OCI-LY7 (cell line): ENCODE results near the gene SOX13. TPM values are rescaled to one million over a fixed set of nuclear protein-coding genes. Genes with fewer than 3 reads are reported as not detected.

Experiments used
- BruUV-seq: library from RNA; stranded (reverse); fragments of 400-500 nt; replicated peaks from 2 replicates; lab custom pipeline; 2021; lab: Mats Ljungman, UMichigan
- CTCF ChIA-PET: fragments of 300-600 bp; sonication (Branson Sonifier 250); formaldehyde crosslinking; loops from one replicate; lab custom pipeline; 2022; ENCODE audit warnings: antibody characterized with exemption; ENCODE audit not compliant: unreplicated experiment; lab: Charles Lee
- POLR2A ChIA-PET: fragments of 300-600 bp; sonication (Branson Sonifier 250); formaldehyde crosslinking; loops from one replicate; lab custom pipeline; 2022; ENCODE audit warnings: antibody characterized with exemption; lab: Charles Lee
- DNase-seq: peaks from one replicate; pipeline ENCODE4 v3.0.0-alpha.2; 2015; ENCODE audit warnings: low spot score
- H2AFZ ChIP-seq: fragments of 200-600 bp; sonication (generic), shearing (Covaris generic); 2 replicates; pipeline ENCODE4 v1.6.1; 2014; ENCODE audit warnings: mild to moderate bottlenecking, antibody characterized with exemption, low read length, moderate library complexity
- H3K27ac ChIP-seq: fragments of 200-600 bp; sonication (generic); 2 replicates; pipeline ENCODE4 v1.5.1; 2014; ENCODE audit warnings: mixed run types, low read depth, mild to moderate bottlenecking, moderate library complexity, low read length, inconsistent platforms; ENCODE audit not compliant: poor library complexity, severe bottlenecking
- H3K36me3 ChIP-seq: fragments of 200-600 bp; sonication (generic); 2 replicates; pipeline ENCODE4 v1.6.1; 2014; ENCODE audit warnings: mild to moderate bottlenecking, antibody characterized with exemption, low read length, moderate library complexity, mixed read lengths; ENCODE audit not compliant: insufficient read depth
- H3K4me1 ChIP-seq: fragments of 200-600 bp; sonication (generic); 2 replicates; pipeline ENCODE4 v1.5.1; 2014; ENCODE audit warnings: mild to moderate bottlenecking, low read length; ENCODE audit not compliant: insufficient read depth, poor library complexity, severe bottlenecking
- H3K4me2 ChIP-seq: fragments of 200-600 bp; sonication (generic); 2 replicates; pipeline ENCODE4 v1.6.1; 2014; ENCODE audit warnings: mild to moderate bottlenecking, low read length
- H3K4me3 ChIP-seq: fragments of 200-600 bp; sonication (generic); 2 replicates; pipeline ENCODE4 v1.5.1; 2014; ENCODE audit warnings: mild to moderate bottlenecking, low read depth, low read length; ENCODE audit not compliant: poor library complexity, severe bottlenecking
- H3K79me2 ChIP-seq: fragments of 200-600 bp; sonication (generic); 2 replicates; pipeline ENCODE4 v1.6.1; 2016; ENCODE audit warnings: low read depth, mild to moderate bottlenecking, low read length, moderate library complexity, mixed read lengths; ENCODE audit not compliant: insufficient read depth
- H3K9me2 ChIP-seq: fragments of 200-600 bp; sonication (generic); 2 replicates; pipeline ENCODE4 v1.6.1; 2016; ENCODE audit warnings: mild to moderate bottlenecking, low read length, mixed read lengths; ENCODE audit not compliant: insufficient read depth
- H3K9me3 ChIP-seq: fragments of 200-600 bp; sonication (generic); 2 replicates; pipeline ENCODE4 v1.6.1; 2014; ENCODE audit warnings: mild to moderate bottlenecking, mixed run types, low read length, mixed read lengths
- H4K20me1 ChIP-seq: fragments of 200-600 bp; sonication (generic); 2 replicates; pipeline ENCODE4 v1.6.1; 2014; ENCODE audit warnings: mild to moderate bottlenecking, antibody characterized with exemption, low read length, moderate library complexity, mixed read lengths; ENCODE audit not compliant: insufficient read depth
- CTCF ChIP-seq: fragments of 200-600 bp; sonication (generic); conservative IDR thresholded peaks from 2 replicates; pipeline ENCODE4 v1.5.1; 2014; ENCODE audit warnings: mild to moderate bottlenecking, antibody characterized with exemption, low read length, moderate library complexity, mixed read lengths
- EZH2phosphoT487 ChIP-seq: fragments of 200-600 bp; sonication (generic); IDR thresholded peaks from 2 replicates; pipeline ENCODE4 v1.6.1; 2018; ENCODE audit warnings: low read depth, borderline replicate concordance, mild to moderate bottlenecking, mixed run types, antibody characterized with exemption, low read length, moderate library complexity, mixed read lengths
- intact Hi-C: fragments of 100-400 bp; cut with micrococcal nuclease; formaldehyde crosslinking; loops from one replicate; pipeline ENCODE4 v1.10.0; 2022; ENCODE audit not compliant: unreplicated experiment
- total RNA-seq, 2 experiments: library from RNA; depleted of rRNA in 1 of 2; stranded (reverse); fragments of >200 nt in 1 of 2; shearing (Covaris generic) in 1 of 2; gene quantifications; 2 replicates each; pipeline ENCODE4 v1.2.3, GENCODE V29; 2014 to 2022

The SOX13 gene
- total RNA-seq, 2 experiments from 2014 or later = 0.27 TPM; not detected in 1

- Histone ChIP-seq H3K36me3 (no peaks in the 10 kb centered on the region), H3K4me1 (peaks cover 4% of the 10 kb centered on the region), H3K9me3 (no peaks in the 10 kb centered on the region), H2AFZ (no peak overlapping the region), H3K4me3 (no peak overlapping the region), H4K20me1 (no peaks in the 10 kb centered on the region), H3K9me2 (no peaks in the 10 kb centered on the region), H3K79me2 (no peaks in the 10 kb centered on the region), H3K27ac (no peak overlapping the region), H3K4me2 (no peak overlapping the region)
- DNase-seq = no peak
- ChIA-PET POLR2A (interaction anchor here (0.7 to 1.6 kb wide), 2 partner anchors 28 to 266 kb away, joined by 3 read pairs; no protein-coding TSS in a partner anchor), CTCF (no interaction called here)
- intact Hi-C loops = no loop called here
- TF ChIP-seq CTCF (no peak), EZH2phosphoT487 (no peak)
- BruUV-seq = no TSS peak
These were observed 59.8 kb downstream of the SOX13 start for GRCh38 chr1:204132718-204133117.

GRCh38 chr1:204134103-204134502, 61.2 kb downstream of the SOX13 start:
- CTCF ChIA-PET = no interaction called here
- TF ChIP-seq EZH2phosphoT487 = no peak
- no peak for TF ChIP-seq CTCF
- H3K36me3 ChIP-seq = no peaks in the 10 kb centered on the region
- no peaks in the 10 kb centered on the region for H3K79me2 ChIP-seq
- intact Hi-C loops = no loop called here
- H2AFZ ChIP-seq = no peak overlapping the region
- no peaks in the 10 kb centered on the region for H4K20me1 ChIP-seq
- no peak overlapping the region for H3K27ac ChIP-seq
- no TSS peak for BruUV-seq
- DNase-seq = no peak
- no peak overlapping the region for H3K4me2 ChIP-seq
- H3K9me3 ChIP-seq = no peaks in the 10 kb centered on the region
- H3K9me2 ChIP-seq = no peaks in the 10 kb centered on the region
- H3K4me3 ChIP-seq = no peak overlapping the region
- no peaks in the 10 kb centered on the region for H3K4me1 ChIP-seq
- POLR2A ChIA-PET = no interaction called here

- Histone ChIP-seq H4K20me1 (no peaks in the 10 kb centered on the region), H3K4me3 (no peak overlapping the region), H3K4me2 (no peak overlapping the region), H3K27ac (no peak overlapping the region), H3K36me3 (no peaks in the 10 kb centered on the region), H3K4me1 (no peaks in the 10 kb centered on the region), H3K9me2 (no peaks in the 10 kb centered on the region), H3K79me2 (no peaks in the 10 kb centered on the region), H2AFZ (no peak overlapping the region), H3K9me3 (no peaks in the 10 kb centered on the region)
- ChIA-PET CTCF (no interaction called here), POLR2A (interaction anchor here (0.7 kb wide), 1 partner anchor 134 kb away, joined by 3 read pairs; no protein-coding TSS in a partner anchor)
- intact Hi-C loops = no loop called here
- no TSS peak for BruUV-seq
- no peak for TF ChIP-seq EZH2phosphoT487
- no peak for TF ChIP-seq CTCF
- DNase-seq = no peak
These were observed 63.9 kb downstream of the SOX13 start for GRCh38 chr1:204136814-204137213.
